Measurements from ENCODE around the gene SETX. TPM values are rescaled to one million over a fixed set of nuclear protein-coding genes. Genes with fewer than 3 reads are reported as not detected.

SETX gene
- total RNA-seq, 2 experiments from 2014 or later = 67.9 to 79.2 TPM

- POLR2A ChIA-PET = no interaction called here
- no TSS peak for BruUV-seq (replicated peaks)
Measured at GRCh38 chr9:132233138-132233537, 121.6 kb downstream of the SETX start.

GRCh38 chr9:132232522-132232921, 122.3 kb downstream of the SETX start:
- Histone ChIP-seq H3K4me1 (ENCODE audit: insufficient read depth, low read length, poor library complexity, severe bottlenecking) (no peaks in the 10 kb centered on the region), H3K9me2 (ENCODE audit: insufficient read depth, low read length) (no peaks in the 10 kb centered on the region), H3K79me2 (ENCODE audit: insufficient read depth, low read depth, low read length) (no peaks in the 10 kb centered on the region), H4K20me1 (ENCODE audit: insufficient read depth, low read length) (no peaks in the 10 kb centered on the region), H3K36me3 (ENCODE audit: insufficient read depth, low read length) (no peaks in the 10 kb centered on the region), H3K4me2 (ENCODE audit: low read length) (no peak overlapping the region), H3K27ac (ENCODE audit: low read depth, low read length, poor library complexity, severe bottlenecking) (no peak overlapping the region), H3K4me3 (ENCODE audit: low read depth, low read length, poor library complexity, severe bottlenecking) (no peak overlapping the region), H3K9me3 (ENCODE audit: low read length) (no peaks in the 10 kb centered on the region), H2AFZ (ENCODE audit: low read length) (no peak overlapping the region)
- CTCF ChIA-PET (ENCODE audit: unreplicated experiment) = no interaction called here
- TF ChIP-seq EZH2phosphoT487 (IDR thresholded peaks at IDR 0.05; ENCODE audit: borderline replicate concordance, low read depth, low read length) (no peak), CTCF (conservative IDR thresholded peaks at IDR 0.05; ENCODE audit: low read length) (no peak)
- POLR2A ChIA-PET = no interaction called here
- no peak for DNase-seq (ENCODE audit: low spot score)
- no TSS peak for BruUV-seq (replicated peaks)
- intact Hi-C loops (cut with micrococcal nuclease; ENCODE audit: unreplicated experiment) = no loop called here

More at GRCh38 chr9:132233138-132233537, 121.6 kb downstream of the SETX start:
- H3K9me3 ChIP-seq (ENCODE audit: low read length) = no peaks in the 10 kb centered on the region
- CTCF ChIA-PET (ENCODE audit: unreplicated experiment) = no interaction called here
- no peak for TF ChIP-seq CTCF (conservative IDR thresholded peaks at IDR 0.05; ENCODE audit: low read length)
- no peak for TF ChIP-seq EZH2phosphoT487 (IDR thresholded peaks at IDR 0.05; ENCODE audit: borderline replicate concordance, low read depth, low read length)
- no peak overlapping the region for H3K4me3 ChIP-seq (ENCODE audit: low read depth, low read length, poor library complexity, severe bottlenecking)
- no peaks in the 10 kb centered on the region for H3K9me2 ChIP-seq (ENCODE audit: insufficient read depth, low read length)
- H4K20me1 ChIP-seq (ENCODE audit: insufficient read depth, low read length) = no peaks in the 10 kb centered on the region
- intact Hi-C loops (cut with micrococcal nuclease; ENCODE audit: unreplicated experiment) = no loop called here
- no peak overlapping the region for H3K27ac ChIP-seq (ENCODE audit: low read depth, low read length, poor library complexity, severe bottlenecking)
- H3K4me1 ChIP-seq (ENCODE audit: insufficient read depth, low read length, poor library complexity, severe bottlenecking) = no peaks in the 10 kb centered on the region
- H3K79me2 ChIP-seq (ENCODE audit: insufficient read depth, low read depth, low read length) = no peaks in the 10 kb centered on the region
- no peaks in the 10 kb centered on the region for H3K36me3 ChIP-seq (ENCODE audit: insufficient read depth, low read length)
- H3K4me2 ChIP-seq (ENCODE audit: low read length) = no peak overlapping the region
- DNase-seq (ENCODE audit: low spot score) = no peak
- H2AFZ ChIP-seq (ENCODE audit: low read length) = no peak overlapping the region

GRCh38 chr9:132231019-132231701, 123.6 kb downstream of the SETX start:
- POLR2A ChIA-PET = no interaction called here
- no peak for DNase-seq (ENCODE audit: low spot score)
- Histone ChIP-seq H3K36me3 (ENCODE audit: insufficient read depth, low read length) (no peaks in the 10 kb centered on the region), H3K9me2 (ENCODE audit: insufficient read depth, low read length) (no peaks in the 10 kb centered on the region), H2AFZ (ENCODE audit: low read length) (no peak overlapping the region), H3K9me3 (ENCODE audit: low read length) (no peaks in the 10 kb centered on the region), H3K27ac (ENCODE audit: low read depth, low read length, poor library complexity, severe bottlenecking) (no peak overlapping the region), H3K4me3 (ENCODE audit: low read depth, low read length, poor library complexity, severe bottlenecking) (no peak overlapping the region), H3K4me2 (ENCODE audit: low read length) (no peak overlapping the region), H3K4me1 (ENCODE audit: insufficient read depth, low read length, poor library complexity, severe bottlenecking) (no peaks in the 10 kb centered on the region), H3K79me2 (ENCODE audit: insufficient read depth, low read depth, low read length) (no peaks in the 10 kb centered on the region), H4K20me1 (ENCODE audit: insufficient read depth, low read length) (no peaks in the 10 kb centered on the region)
- BruUV-seq (replicated peaks) = no TSS peak
- TF ChIP-seq EZH2phosphoT487 (IDR thresholded peaks at IDR 0.05; ENCODE audit: borderline replicate concordance, low read depth, low read length) = no peak
- no peak for TF ChIP-seq CTCF (conservative IDR thresholded peaks at IDR 0.05; ENCODE audit: low read length)
- intact Hi-C loops (cut with micrococcal nuclease; ENCODE audit: unreplicated experiment) = no loop called here
- CTCF ChIA-PET (ENCODE audit: unreplicated experiment) = no interaction called here

Data from OCI-LY7 (cell line).